SU-DHL-6 (cell line): ENCODE measurements around the gene SPIB.

ENCODE experiments used
- EZH2phosphoT487 ChIP-seq: fragments of 200-600 bp; sonication (generic), shearing (Covaris generic); conservative IDR thresholded peaks from 2 replicates; pipeline ENCODE4 v1.6.1; 2018; ENCODE audit warnings: mild to moderate bottlenecking, antibody characterized with exemption, low read length, moderate library complexity, mixed read lengths
- TF ChIP-seq, protein P1 (sequence below): fragments of 200-600 bp; sonication (generic); IDR thresholded peaks from one replicate; pipeline ENCODE4 v1.5.1; 2017; ENCODE audit warnings: antibody characterized with exemption, mild to moderate bottlenecking, low read length, moderate library complexity; ENCODE audit not compliant: insufficient read depth, poor library complexity, severe bottlenecking

DNA sequence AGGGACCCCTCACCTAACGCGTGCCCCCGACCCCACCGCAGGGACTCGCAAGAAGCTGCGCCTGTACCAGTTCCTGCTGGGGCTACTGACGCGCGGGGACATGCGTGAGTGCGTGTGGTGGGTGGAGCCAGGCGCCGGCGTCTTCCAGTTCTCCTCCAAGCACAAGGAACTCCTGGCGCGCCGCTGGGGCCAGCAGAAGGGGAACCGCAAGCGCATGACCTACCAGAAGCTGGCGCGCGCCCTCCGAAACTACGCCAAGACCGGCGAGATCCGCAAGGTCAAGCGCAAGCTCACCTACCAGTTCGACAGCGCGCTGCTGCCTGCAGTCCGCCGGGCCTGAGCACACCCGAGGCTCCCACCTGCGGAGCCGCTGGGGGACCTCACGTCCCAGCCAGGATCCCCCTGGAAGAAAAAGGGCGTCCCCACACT is 9.3 kb downstream of the SPIB start:
- TF ChIP-seq, protein P1, sequence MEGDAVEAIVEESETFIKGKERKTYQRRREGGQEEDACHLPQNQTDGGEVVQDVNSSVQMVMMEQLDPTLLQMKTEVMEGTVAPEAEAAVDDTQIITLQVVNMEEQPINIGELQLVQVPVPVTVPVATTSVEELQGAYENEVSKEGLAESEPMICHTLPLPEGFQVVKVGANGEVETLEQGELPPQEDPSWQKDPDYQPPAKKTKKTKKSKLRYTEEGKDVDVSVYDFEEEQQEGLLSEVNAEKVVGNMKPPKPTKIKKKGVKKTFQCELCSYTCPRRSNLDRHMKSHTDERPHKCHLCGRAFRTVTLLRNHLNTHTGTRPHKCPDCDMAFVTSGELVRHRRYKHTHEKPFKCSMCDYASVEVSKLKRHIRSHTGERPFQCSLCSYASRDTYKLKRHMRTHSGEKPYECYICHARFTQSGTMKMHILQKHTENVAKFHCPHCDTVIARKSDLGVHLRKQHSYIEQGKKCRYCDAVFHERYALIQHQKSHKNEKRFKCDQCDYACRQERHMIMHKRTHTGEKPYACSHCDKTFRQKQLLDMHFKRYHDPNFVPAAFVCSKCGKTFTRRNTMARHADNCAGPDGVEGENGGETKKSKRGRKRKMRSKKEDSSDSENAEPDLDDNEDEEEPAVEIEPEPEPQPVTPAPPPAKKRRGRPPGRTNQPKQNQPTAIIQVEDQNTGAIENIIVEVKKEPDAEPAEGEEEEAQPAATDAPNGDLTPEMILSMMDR: no peak
- TF ChIP-seq EZH2phosphoT487: no peak
